Lung (tissue), 12 donors: ENCODE data around the gene SZT2. TPM values are rescaled to one million over a fixed set of nuclear protein-coding genes. Genes with fewer than 3 reads are reported as not detected.
A peak's percentile ranks its signal among the peaks of the same experiment; 100 is the strongest.

Experiments used
- ATAC-seq: fragments of 200-7000 bp; cut with Tn5 transposase; one replicate; pipeline ENCODE4 v1.9.1; 2020; ENCODE audit warnings: moderate number of reproducible peaks; ENCODE audit not compliant: insufficient read depth, low FRiP score
- DNase-seq, 3 donors: peaks; one replicate each; pipeline ENCODE4 v3.0.0-alpha.2; 2013 to 2017
- H3K27ac ChIP-seq, 2 donors: one replicate each; pipeline ENCODE4 v1.5.1; 2013; ENCODE audit warnings: mild to moderate bottlenecking in 2 of 2, moderate library complexity in 2 of 2, control low read depth in 1 of 2, inconsistent platforms in 1 of 2, low read depth in 1 of 2, low read length in 1 of 2
- H3K27me3 ChIP-seq, 3 donors: one replicate each; pipeline ENCODE4 v1.5.1; 2013; ENCODE audit warnings: low read length in 2 of 3; ENCODE audit not compliant: control insufficient read depth in 3 of 3, insufficient read depth in 3 of 3
- H3K36me3 ChIP-seq, 4 donors: one replicate each; pipeline ENCODE4 v1.5.1; 2013; ENCODE audit warnings: low read length in 4 of 4, mild to moderate bottlenecking in 1 of 4, moderate library complexity in 1 of 4; ENCODE audit not compliant: control insufficient read depth in 4 of 4, insufficient read depth in 4 of 4
- H3K4me1 ChIP-seq, 5 donors: one replicate each; pipeline ENCODE4 v1.5.1; 2013; ENCODE audit warnings: low read length in 5 of 5, mild to moderate bottlenecking in 2 of 5, moderate library complexity in 1 of 5; ENCODE audit not compliant: control insufficient read depth in 5 of 5, insufficient read depth in 5 of 5
- H3K4me3 ChIP-seq: one replicate; pipeline ENCODE4 v1.5.1; 2013; ENCODE audit warnings: mild to moderate bottlenecking, control low read depth, moderate library complexity
- H3K9ac ChIP-seq, 2 donors: one replicate each; pipeline ENCODE4 v1.5.1; 2013; ENCODE audit warnings: low read length in 2 of 2, control low read depth in 1 of 2; ENCODE audit not compliant: insufficient read depth in 1 of 2
- H3K9me3 ChIP-seq, 4 donors: one replicate each; pipeline ENCODE4 v1.5.1; 2013; ENCODE audit warnings: low read length in 3 of 4, mild to moderate bottlenecking in 1 of 4, moderate library complexity in 1 of 4; ENCODE audit not compliant: control insufficient read depth in 4 of 4, insufficient read depth in 3 of 4
- WGBS, 2 donors: extraction: QIAGEN DNeasy Blood & Tissue Kit; methylation state at CpG; one replicate each; pipeline ENCODE4 v1.1.7; 2013; 5-methylcytosine and 5-hydroxymethylcytosine counted together
- polyA plus RNA-seq, 2 donors: library from polyadenylated mRNA; stranded (reverse); fragments of 200-250 nt; gene quantifications; one replicate each; pipeline ENCODE4 v1.2.1, GENCODE V29; 2013
- total RNA-seq, 2 donors: library from RNA; depleted of rRNA in 1 of 2; stranded (reverse); fragments of >200 nt in 1 of 2; gene quantifications; one replicate each; pipeline ENCODE4 v1.2.1, GENCODE V29; 2014 to 2021
- TF ChIP-seq, protein P1 (sequence below): IDR thresholded peaks from 2 replicates; pipeline ENCODE4 v1.5.1; 2012; ENCODE audit warnings: mild to moderate bottlenecking; ENCODE audit errors: control extremely low read depth, extremely low read depth
- donor health status: control.
- donor health status: control.
- donor health status: Bipolar disorder and iron deficiency.
- donor health status: healthy.
- donor health status: DM: yes; HTN: yes; CAD: no.

SZT2 gene
- total and polyA plus RNA-seq, 4 donors = 15.2 to 71.5 (median 40.2) TPM

GRCh38 chr1:43438953-43439581, 49.4 kb downstream of the SZT2 start:
- no peak overlapping the region for H3K4me3 ChIP-seq
- no peak overlapping the region for H3K27ac ChIP-seq
- TF ChIP-seq, protein P1, sequence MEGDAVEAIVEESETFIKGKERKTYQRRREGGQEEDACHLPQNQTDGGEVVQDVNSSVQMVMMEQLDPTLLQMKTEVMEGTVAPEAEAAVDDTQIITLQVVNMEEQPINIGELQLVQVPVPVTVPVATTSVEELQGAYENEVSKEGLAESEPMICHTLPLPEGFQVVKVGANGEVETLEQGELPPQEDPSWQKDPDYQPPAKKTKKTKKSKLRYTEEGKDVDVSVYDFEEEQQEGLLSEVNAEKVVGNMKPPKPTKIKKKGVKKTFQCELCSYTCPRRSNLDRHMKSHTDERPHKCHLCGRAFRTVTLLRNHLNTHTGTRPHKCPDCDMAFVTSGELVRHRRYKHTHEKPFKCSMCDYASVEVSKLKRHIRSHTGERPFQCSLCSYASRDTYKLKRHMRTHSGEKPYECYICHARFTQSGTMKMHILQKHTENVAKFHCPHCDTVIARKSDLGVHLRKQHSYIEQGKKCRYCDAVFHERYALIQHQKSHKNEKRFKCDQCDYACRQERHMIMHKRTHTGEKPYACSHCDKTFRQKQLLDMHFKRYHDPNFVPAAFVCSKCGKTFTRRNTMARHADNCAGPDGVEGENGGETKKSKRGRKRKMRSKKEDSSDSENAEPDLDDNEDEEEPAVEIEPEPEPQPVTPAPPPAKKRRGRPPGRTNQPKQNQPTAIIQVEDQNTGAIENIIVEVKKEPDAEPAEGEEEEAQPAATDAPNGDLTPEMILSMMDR = no peak
- peaks cover 5 to 58% (median 44%) of the 10 kb centered on the region in 4 donors for H3K36me3 ChIP-seq
- peaks cover 0 to 4% (median 0%) of the 10 kb centered on the region in 5 donors for H3K4me1 ChIP-seq
- H3K27me3 ChIP-seq = no peaks in the 10 kb centered on the region
- H3K9me3 ChIP-seq = no peaks in the 10 kb centered on the region
- H3K9ac ChIP-seq = no peak overlapping the region
- 93 to 97% methylated on average over 10 of the region's 10 CpGs for WGBS, 2 donors
- DNase-seq (peak in 1 of 3 donors; percentile 7), ATAC-seq (no peak)

GRCh38 chr1:43439781-43440180, 50.1 kb downstream of the SZT2 start:
- TF ChIP-seq, protein P1 = no peak
- 86 to 89% methylated on average over 7 of the region's 7 CpGs for WGBS, 2 donors
- DNase-seq (peak in 1 of 3 donors; percentile 6), ATAC-seq (no peak)
- Histone ChIP-seq H3K27ac (no peak overlapping the region), H3K4me3 (no peak overlapping the region), H3K9ac (no peak overlapping the region), H3K36me3 (peaks cover 5 to 59% (median 42%) of the 10 kb centered on the region in 4 donors), H3K27me3 (no peaks in the 10 kb centered on the region), H3K4me1 (peaks cover 0 to 4% (median 2%) of the 10 kb centered on the region in 5 donors), H3K9me3 (no peaks in the 10 kb centered on the region)

- DNase-seq (peak in 1 of 3 donors; percentile 4), ATAC-seq (no peak)
- Histone ChIP-seq H3K27me3 (no peaks in the 10 kb centered on the region), H3K4me3 (no peak overlapping the region), H3K9me3 (no peaks in the 10 kb centered on the region), H3K4me1 (peaks cover 0 to 5% (median under 1%) of the 10 kb centered on the region in 5 donors), H3K36me3 (peaks cover 5 to 56% (median 41%) of the 10 kb centered on the region in 4 donors), H3K9ac (no peak overlapping the region), H3K27ac (no peak overlapping the region)
- 91 to 96% methylated on average over 7 of the region's 7 CpGs for WGBS, 2 donors
- TF ChIP-seq, protein P1 = no peak
Observed at GRCh38 chr1:43440358-43440757, 50.7 kb downstream of the SZT2 start.
